HepG2 (cell line): Measurements from ENCODE around the gene ZNF503. TPM values are rescaled to one million over a fixed set of nuclear protein-coding genes. Genes with fewer than 3 reads are reported as not detected.

Experiments used
- CREB1 ChIP-seq, 2 experiments: fragments of 450-650 bp in 1 of 2; IDR thresholded peaks; 2 replicates each; pipeline ENCODE4 v1.6.1; 2016 to 2017; ENCODE audit warnings: control low read depth in 1 of 2, mild to moderate bottlenecking in 1 of 2, missing compliant biosample characterization in 1 of 2, missing genetic modification characterization in 1 of 2
- FOXK1 ChIP-seq: sonication (generic); formaldehyde crosslinking; IDR thresholded peaks from 2 replicates; pipeline ENCODE4 v1.4.0; 2020; ENCODE audit warnings: low read depth, missing genetic modification reagents, borderline replicate concordance
- HOXA7 ChIP-seq: sonication (generic); formaldehyde crosslinking; IDR thresholded peaks from 2 replicates; pipeline ENCODE4 v1.8.1; 2022; ENCODE audit warnings: mild to moderate bottlenecking, missing genetic modification reagents, moderate library complexity
- ISL2 ChIP-seq: sonication (generic); formaldehyde crosslinking; IDR thresholded peaks from 2 replicates; pipeline ENCODE4 v1.5.0; 2020; ENCODE audit warnings: missing genetic modification reagents
- PAXIP1 ChIP-seq: sonication (generic); formaldehyde crosslinking; conservative IDR thresholded peaks from 2 replicates; pipeline ENCODE4 v1.4.0; 2020; ENCODE audit warnings: mild to moderate bottlenecking, missing genetic modification reagents, moderate library complexity
- RFX3 ChIP-seq: IDR thresholded peaks from 2 replicates; pipeline ENCODE4 v1.6.1; 2016; ENCODE audit warnings: missing biosample characterization, missing genetic modification reagents
- TEAD3 ChIP-seq: optimal IDR thresholded peaks from 2 replicates; pipeline ENCODE3; 2016; ENCODE audit warnings: borderline replicate concordance
- ZFAT ChIP-seq: sonication (generic); formaldehyde crosslinking; conservative IDR thresholded peaks from 2 replicates; pipeline ENCODE4 v1.8.1; 2023; ENCODE audit warnings: missing genetic modification reagents, inconsistent platforms
- ZNF274 ChIP-seq: sonication (generic); formaldehyde crosslinking; IDR thresholded peaks from 2 replicates; pipeline ENCODE4 v1.5.1; 2020; ENCODE audit warnings: mild to moderate bottlenecking, missing genetic modification reagents
- ZNF350 ChIP-seq: sonication (generic); formaldehyde crosslinking; IDR thresholded peaks from 2 replicates; pipeline ENCODE4 v1.4.0; 2020; ENCODE audit warnings: mild to moderate bottlenecking, low read depth, missing genetic modification reagents, borderline replicate concordance
- ZUFSP ChIP-seq: sonication (generic); formaldehyde crosslinking; IDR thresholded peaks from 2 replicates; pipeline ENCODE4 v1.9.0; 2021; ENCODE audit warnings: missing genetic modification reagents, mild to moderate bottlenecking, borderline replicate concordance
- polyA plus RNA-seq, 8 experiments: library from polyadenylated mRNA; depleted of rRNA in 3 of 8; stranded (reverse) in 7 of 8; unstranded in 1 of 8; fragments of >200 nt; fragmentation: Illumina TruSeq in 4 of 8; extraction: Trizol in 4 of 8; gene quantifications; 2 replicates each; pipeline versions ENCODE4 v1.2.1 to v1.2.3, GENCODE V29; 2011 to 2016; ENCODE audit warnings: low read depth in 4 of 8, missing spikeins in 1 of 8, mixed read lengths in 1 of 8; ENCODE audit not compliant: insufficient read depth in 1 of 8
- total RNA-seq, 5 experiments: library from RNA; depleted of rRNA; stranded (reverse); fragments of >200 nt; fragmentation: Illumina TruSeq; extraction: Trizol; gene quantifications; 2 replicates each; pipeline ENCODE4 v1.2.3, GENCODE V29; 2016; ENCODE audit warnings: low read depth in 1 of 5

Gene ZNF503
- total and polyA plus RNA-seq, 2 of the 13 experiments (the other 11 are each of a cell fraction or from before 2014, with no cell fraction given) = 2.7 to 8.3 TPM

GRCh38 chr10:75401569-75402485 lies at the start of gene ZNF503 (continued):
- no peak; the same call in none of the 2 replicates for TF ChIP-seq PAXIP1 (CRISPR knock-in tag)
- no peak for TF ChIP-seq RFX3 (CRISPR knock-in tag)
- TF ChIP-seq FOXK1 (CRISPR knock-in tag) = peak; percentile 45; the same call in 1 of the 2 replicates
- TF ChIP-seq ZUFSP (CRISPR knock-in tag) = no peak
- TF ChIP-seq CREB1 (IDR thresholded peaks at IDR 0.05) = peak; percentile 83
- peak; percentile 90 for TF ChIP-seq CREB1 (CRISPR knock-in tag; IDR thresholded peaks at IDR 0.05)
- TF ChIP-seq ZFAT (CRISPR knock-in tag) = no peak
- no peak for TF ChIP-seq TEAD3 (CRISPR knock-in tag)
- peak; percentile 66 for TF ChIP-seq ZNF350 (CRISPR knock-in tag)
- no peak for TF ChIP-seq ZNF274 (CRISPR knock-in tag)
- no peak for TF ChIP-seq HOXA7
- TF ChIP-seq ISL2 (CRISPR knock-in tag) = peak; percentile 65; the same call in 1 of the 2 replicates
